ENCODE data around the gene GMPR2. TPM values are rescaled to one million over a fixed set of nuclear protein-coding genes. Genes with fewer than 3 reads are reported as not detected.

GMPR2 gene
- polyA plus RNA-seq, 1 experiment: 116 TPM

DNA sequence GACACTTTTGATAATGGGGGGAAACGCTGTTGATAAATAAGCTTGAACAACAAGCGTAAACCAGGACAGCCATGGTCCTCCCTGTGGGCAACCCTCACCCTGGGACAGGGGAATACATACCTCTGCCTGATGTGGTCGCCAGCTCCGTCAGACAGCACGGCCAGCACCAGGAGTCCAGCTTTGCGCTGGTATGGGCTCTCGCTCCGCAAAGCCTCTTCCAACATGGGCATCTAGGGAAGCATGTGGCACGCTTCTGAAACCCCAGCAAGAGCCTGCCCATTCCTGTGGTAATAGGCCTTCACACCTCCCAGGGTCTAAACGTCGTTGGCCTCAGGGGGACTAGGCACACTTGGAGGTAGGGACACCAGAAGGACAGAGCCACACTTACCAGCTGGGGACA is 47.0 kb upstream of the GMPR2 start:
- ChIA-PET POLR2A (no interaction called here), CTCF (interaction anchor here (1.2 to 1.6 kb wide), 3 partner anchors 25 to 128 kb away, joined by 3 to 4 read pairs (median 4); partner anchors contain the start of gene IRF9)
- TF ChIP-seq CTCF (IDR thresholded peaks at IDR 0.05; ENCODE audit: insufficient read depth, low read depth, low read length): no peak
- DNase-seq (ENCODE audit: low read depth): no peak
- no peaks in the 10 kb centered on the region for H3K27me3 ChIP-seq (ENCODE audit: control insufficient read depth, insufficient read depth, low read length)
- no peak overlapping the region for H3K4me3 ChIP-seq (ENCODE audit: low read depth, low read length)
- peaks cover 42% of the 10 kb centered on the region for H3K36me3 ChIP-seq (ENCODE audit: control insufficient read depth, insufficient read depth, low read length)

DNA sequence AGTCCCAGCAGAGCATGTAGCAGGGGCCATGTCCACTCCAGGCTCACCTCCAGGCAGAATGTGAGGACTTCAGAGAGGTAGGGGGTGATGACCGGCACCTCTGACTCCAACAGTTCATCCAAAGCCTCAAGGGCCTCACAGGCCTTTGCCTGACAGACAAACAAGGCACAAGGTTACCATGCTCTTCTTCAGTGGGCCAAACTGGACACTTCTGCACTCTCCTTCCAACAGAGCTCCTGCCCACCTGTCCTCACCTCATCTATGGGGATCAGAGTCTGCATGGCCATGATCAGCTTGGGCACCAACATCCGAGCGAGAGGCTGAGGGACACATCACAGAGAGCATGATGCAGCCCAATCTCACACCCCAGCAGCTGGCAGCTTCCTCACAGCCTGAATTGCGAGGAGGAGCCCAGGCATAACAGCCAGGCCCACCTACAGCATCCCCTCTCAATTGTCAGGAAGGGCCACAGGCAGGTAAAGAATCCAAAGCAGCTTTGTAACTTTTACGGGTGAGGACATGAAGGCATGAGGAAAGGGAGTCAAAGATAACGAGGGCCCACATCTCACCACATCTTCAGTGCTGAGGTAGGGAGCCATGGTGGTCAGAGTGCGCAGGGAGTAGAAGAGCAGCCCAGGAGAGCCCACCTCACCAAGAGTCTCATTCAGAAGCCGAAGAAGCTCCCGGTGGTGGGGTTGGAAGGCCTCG is 45.7 kb upstream of the GMPR2 start:
- Histone ChIP-seq H3K27me3 (ENCODE audit: control insufficient read depth, insufficient read depth, low read length) (no peaks in the 10 kb centered on the region), H3K36me3 (ENCODE audit: control insufficient read depth, insufficient read depth, low read length) (peaks cover 35% of the 10 kb centered on the region), H3K4me3 (ENCODE audit: low read depth, low read length) (no peak overlapping the region)
- DNase-seq (ENCODE audit: low read depth): no peak
- no peak for TF ChIP-seq CTCF (IDR thresholded peaks at IDR 0.05; ENCODE audit: insufficient read depth, low read depth, low read length)
- POLR2A ChIA-PET: no interaction called here
- CTCF ChIA-PET: interaction anchor here (1.0 to 2.7 kb wide), 2 partner anchors 26 to 129 kb away, joined by 4 to 18 read pairs; partner anchors contain the start of gene IRF9

DNA sequence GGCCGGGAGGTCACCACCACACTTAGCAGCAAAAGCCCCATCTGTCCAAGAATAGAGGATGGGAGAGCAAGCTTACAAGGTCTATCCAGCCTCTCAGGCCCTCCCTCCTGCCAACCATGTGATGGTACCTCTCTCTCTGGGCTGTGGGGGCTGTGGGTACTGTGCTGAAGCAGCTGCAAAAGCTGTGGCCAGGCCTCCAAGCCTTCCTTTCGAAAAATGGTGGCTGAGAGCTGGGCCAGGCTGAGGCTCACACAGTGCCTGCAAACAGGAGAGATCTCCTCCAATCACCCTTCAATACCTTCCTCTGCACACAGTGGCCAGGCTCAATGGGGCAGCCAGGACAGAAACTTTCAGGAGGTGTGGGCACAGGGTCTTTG is 45.2 kb upstream of the GMPR2 start:
- no peak for TF ChIP-seq CTCF (IDR thresholded peaks at IDR 0.05; ENCODE audit: insufficient read depth, low read depth, low read length)
- peaks cover 34% of the 10 kb centered on the region for H3K36me3 ChIP-seq (ENCODE audit: control insufficient read depth, insufficient read depth, low read length)
- CTCF ChIA-PET: interaction anchor here (1.0 to 2.7 kb wide), 3 partner anchors 26 to 129 kb away, joined by 4 to 18 read pairs (median 5); partner anchors contain the start of genes EMC9 and IRF9

GRCh38 chr14:24188251-24189058 is 44.3 kb upstream of the GMPR2 start, which contains the start of gene IPO4:
TSS of gene IPO4 (minus strand) at chr14:24188816. CDS start at chr14:24188787, 29 bp downstream.
- ChIA-PET CTCF (interaction anchor here (0.7 to 2.7 kb wide), 6 partner anchors 9 to 145 kb away, joined by 3 to 18 read pairs (median 4); partner anchors contain the start of genes EMC9, IRF9 and PSME1), POLR2A (no interaction called here)
- no peaks in the 10 kb centered on the region for H3K27me3 ChIP-seq (ENCODE audit: control insufficient read depth, insufficient read depth, low read length)
- peak within 1 kb of the TSS; percentile 70 for H3K4me3 ChIP-seq (ENCODE audit: low read depth, low read length)
- H3K36me3 ChIP-seq (ENCODE audit: control insufficient read depth, insufficient read depth, low read length): peaks cover 32% of the 10 kb centered on the region
- no peak for TF ChIP-seq CTCF (IDR thresholded peaks at IDR 0.05; ENCODE audit: insufficient read depth, low read depth, low read length)
- peak; percentile 79 for DNase-seq (ENCODE audit: low read depth)

More for the DNA sequence above, 45.2 kb upstream of the GMPR2 start:
- POLR2A ChIA-PET: no interaction called here
- Histone ChIP-seq H3K27me3 (ENCODE audit: control insufficient read depth, insufficient read depth, low read length) (no peaks in the 10 kb centered on the region), H3K4me3 (ENCODE audit: low read depth, low read length) (peak overlapping the region; percentile 70; the same call in 1 of the 2 replicates)
- no peak for DNase-seq (ENCODE audit: low read depth)

- no peak for TF ChIP-seq CTCF (IDR thresholded peaks at IDR 0.05; ENCODE audit: insufficient read depth, low read depth, low read length)
- peaks cover 30% of the 10 kb centered on the region for H3K36me3 ChIP-seq (ENCODE audit: control insufficient read depth, insufficient read depth, low read length)
- ChIA-PET POLR2A (no interaction called here), CTCF (interaction anchor here (0.7 to 2.7 kb wide), 5 partner anchors 28 to 144 kb away, joined by 3 to 18 read pairs (median 5); partner anchors contain the start of genes EMC9, IRF9 and PSME1)
- no peak overlapping the region for H3K4me3 ChIP-seq (ENCODE audit: low read depth, low read length)
- DNase-seq (ENCODE audit: low read depth): no peak
- no peaks in the 10 kb centered on the region for H3K27me3 ChIP-seq (ENCODE audit: control insufficient read depth, insufficient read depth, low read length)
Observed at GRCh38 chr14:24189059-24189375, 43.7 kb upstream of the GMPR2 start.

Measured in BJ (cell line).